ENCODE data around the gene ERBB4. TPM values are rescaled to one million over a fixed set of nuclear protein-coding genes. Genes with fewer than 3 reads are reported as not detected.

The ERBB4 gene
- total and polyA plus RNA-seq, 10 of the 15 experiments (the other 5 are each of a cell fraction or from before 2014, with no cell fraction given): under 0.01 to 0.23 (median 0.01) TPM; not detected in 4

DNA sequence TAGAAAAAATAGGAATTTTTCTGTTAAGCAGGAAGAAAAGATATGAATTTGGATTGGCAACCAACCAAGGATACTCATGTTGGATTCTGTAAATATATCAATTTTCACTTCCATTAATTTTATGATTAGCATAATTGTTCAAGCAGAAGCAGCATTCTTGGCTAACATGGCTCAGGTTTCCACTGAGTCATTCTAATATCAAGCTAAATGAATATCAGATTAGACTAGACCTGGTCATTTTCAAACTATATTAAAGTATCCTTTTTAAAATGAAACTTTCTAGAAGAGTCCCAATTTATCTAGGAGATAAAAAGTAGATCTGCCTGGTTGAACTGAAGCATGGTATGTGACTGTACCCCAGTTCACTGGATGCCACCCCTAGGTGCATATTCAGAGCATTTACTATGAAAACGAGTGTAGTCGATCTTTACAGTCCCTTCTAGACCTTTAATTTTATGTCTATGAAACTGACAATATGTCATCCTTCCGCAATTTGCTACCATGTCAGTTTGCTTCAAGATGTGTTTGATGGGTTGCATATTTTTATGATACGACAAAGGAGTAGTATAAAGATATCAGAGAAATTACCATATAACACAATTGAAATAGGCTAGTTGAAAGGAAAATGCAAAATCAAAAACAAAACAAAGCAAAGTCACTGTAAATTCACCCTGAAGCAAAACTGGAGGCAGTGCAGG lies 704.9 kb downstream of the ERBB4 start:
- Histone ChIP-seq H3K27ac (ENCODE audit: control insufficient read depth, insufficient read depth) (no peak overlapping the region), H3K9ac (ENCODE audit: control insufficient read depth, insufficient read depth, low read length) (no peak overlapping the region), H2AFZ (ENCODE audit: control insufficient read depth, low read depth, low read length) (no peak overlapping the region), H3K4me3 (no peak overlapping the region), H3K79me2 (ENCODE audit: control insufficient read depth, insufficient read depth, low read length) (no peaks in the 10 kb centered on the region), H3K4me1 (ENCODE audit: control insufficient read depth, insufficient read depth, low read length) (no peaks in the 10 kb centered on the region), H3K9me3 (replicated peaks; ENCODE audit: control insufficient read depth, insufficient read depth, low read length) (no peaks in the 10 kb centered on the region), H3K36me3 (ENCODE audit: control insufficient read depth in 2 of 2, insufficient read depth in 2 of 2, low read length in 1 of 2) (no peaks in the 10 kb centered on the region), H3K4me2 (ENCODE audit: control insufficient read depth, insufficient read depth) (no peak overlapping the region), H4K20me1 (ENCODE audit: control insufficient read depth, insufficient read depth) (no peaks in the 10 kb centered on the region), H3K27me3 (replicated peaks in 1 of 2; ENCODE audit: control insufficient read depth in 2 of 2, insufficient read depth in 2 of 2, low read length in 1 of 2) (no peaks in the 10 kb centered on the region)
- intact Hi-C loops (cut with micrococcal nuclease; ENCODE audit: unreplicated experiment) (no loop called here), in situ Hi-C loops (cut with MboI) (no loop called here)
- CTCF ChIA-PET: no interaction called here
- RAD21 ChIA-PET (ENCODE audit: unreplicated experiment): no interaction called here
- no peak for ATAC-seq
- no peak for FAIRE-seq
- BruUV-seq (replicated peaks): no TSS peak
- 19% methylated on average over 4 of the region's 4 CpGs for WGBS (ENCODE audit: insufficient coverage, insufficient replicate concordance, low lambda C conversion rate, missing lambda C conversion rate)
- TF ChIP-seq STAT1 (conservative IDR thresholded peaks at IDR 0.05) (no peak), ZNF384 (IDR thresholded peaks at IDR 0.05; ENCODE audit: borderline replicate concordance, low read depth, low read length) (no peak), RCOR1 (conservative IDR thresholded peaks at IDR 0.05; ENCODE audit: low read depth, low read length) (no peak), SREBF1 (IDR thresholded peaks at IDR 0.05; ENCODE audit: low read length) (no peak), EP300 (IDR thresholded peaks at IDR 0.05; ENCODE audit: borderline replicate concordance in 1 of 2, control insufficient read depth in 1 of 2, low read depth in 2 of 2, low read length in 2 of 2) (no peak), NR2F1 (conservative IDR thresholded peaks at IDR 0.05) (no peak)
- TF ChIP-seq, protein P1, sequence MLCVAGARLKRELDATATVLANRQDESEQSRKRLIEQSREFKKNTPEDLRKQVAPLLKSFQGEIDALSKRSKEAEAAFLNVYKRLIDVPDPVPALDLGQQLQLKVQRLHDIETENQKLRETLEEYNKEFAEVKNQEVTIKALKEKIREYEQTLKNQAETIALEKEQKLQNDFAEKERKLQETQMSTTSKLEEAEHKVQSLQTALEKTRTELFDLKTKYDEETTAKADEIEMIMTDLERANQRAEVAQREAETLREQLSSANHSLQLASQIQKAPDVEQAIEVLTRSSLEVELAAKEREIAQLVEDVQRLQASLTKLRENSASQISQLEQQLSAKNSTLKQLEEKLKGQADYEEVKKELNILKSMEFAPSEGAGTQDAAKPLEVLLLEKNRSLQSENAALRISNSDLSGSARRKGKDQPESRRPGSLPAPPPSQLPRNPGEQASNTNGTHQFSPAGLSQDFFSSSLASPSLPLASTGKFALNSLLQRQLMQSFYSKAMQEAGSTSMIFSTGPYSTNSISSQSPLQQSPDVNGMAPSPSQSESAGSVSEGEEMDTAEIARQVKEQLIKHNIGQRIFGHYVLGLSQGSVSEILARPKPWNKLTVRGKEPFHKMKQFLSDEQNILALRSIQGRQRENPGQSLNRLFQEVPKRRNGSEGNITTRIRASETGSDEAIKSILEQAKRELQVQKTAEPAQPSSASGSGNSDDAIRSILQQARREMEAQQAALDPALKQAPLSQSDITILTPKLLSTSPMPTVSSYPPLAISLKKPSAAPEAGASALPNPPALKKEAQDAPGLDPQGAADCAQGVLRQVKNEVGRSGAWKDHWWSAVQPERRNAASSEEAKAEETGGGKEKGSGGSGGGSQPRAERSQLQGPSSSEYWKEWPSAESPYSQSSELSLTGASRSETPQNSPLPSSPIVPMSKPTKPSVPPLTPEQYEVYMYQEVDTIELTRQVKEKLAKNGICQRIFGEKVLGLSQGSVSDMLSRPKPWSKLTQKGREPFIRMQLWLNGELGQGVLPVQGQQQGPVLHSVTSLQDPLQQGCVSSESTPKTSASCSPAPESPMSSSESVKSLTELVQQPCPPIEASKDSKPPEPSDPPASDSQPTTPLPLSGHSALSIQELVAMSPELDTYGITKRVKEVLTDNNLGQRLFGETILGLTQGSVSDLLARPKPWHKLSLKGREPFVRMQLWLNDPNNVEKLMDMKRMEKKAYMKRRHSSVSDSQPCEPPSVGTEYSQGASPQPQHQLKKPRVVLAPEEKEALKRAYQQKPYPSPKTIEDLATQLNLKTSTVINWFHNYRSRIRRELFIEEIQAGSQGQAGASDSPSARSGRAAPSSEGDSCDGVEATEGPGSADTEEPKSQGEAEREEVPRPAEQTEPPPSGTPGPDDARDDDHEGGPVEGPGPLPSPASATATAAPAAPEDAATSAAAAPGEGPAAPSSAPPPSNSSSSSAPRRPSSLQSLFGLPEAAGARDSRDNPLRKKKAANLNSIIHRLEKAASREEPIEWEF (IDR thresholded peaks at IDR 0.05; ENCODE audit: insufficient replicate concordance, low read depth, low read length): no peak
- TF ChIP-seq, protein P2, sequence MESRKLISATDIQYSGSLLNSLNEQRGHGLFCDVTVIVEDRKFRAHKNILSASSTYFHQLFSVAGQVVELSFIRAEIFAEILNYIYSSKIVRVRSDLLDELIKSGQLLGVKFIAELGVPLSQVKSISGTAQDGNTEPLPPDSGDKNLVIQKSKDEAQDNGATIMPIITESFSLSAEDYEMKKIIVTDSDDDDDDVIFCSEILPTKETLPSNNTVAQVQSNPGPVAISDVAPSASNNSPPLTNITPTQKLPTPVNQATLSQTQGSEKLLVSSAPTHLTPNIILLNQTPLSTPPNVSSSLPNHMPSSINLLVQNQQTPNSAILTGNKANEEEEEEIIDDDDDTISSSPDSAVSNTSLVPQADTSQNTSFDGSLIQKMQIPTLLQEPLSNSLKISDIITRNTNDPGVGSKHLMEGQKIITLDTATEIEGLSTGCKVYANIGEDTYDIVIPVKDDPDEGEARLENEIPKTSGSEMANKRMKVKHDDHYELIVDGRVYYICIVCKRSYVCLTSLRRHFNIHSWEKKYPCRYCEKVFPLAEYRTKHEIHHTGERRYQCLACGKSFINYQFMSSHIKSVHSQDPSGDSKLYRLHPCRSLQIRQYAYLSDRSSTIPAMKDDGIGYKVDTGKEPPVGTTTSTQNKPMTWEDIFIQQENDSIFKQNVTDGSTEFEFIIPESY (IDR thresholded peaks at IDR 0.05): no peak
- TF ChIP-seq, protein P3, sequence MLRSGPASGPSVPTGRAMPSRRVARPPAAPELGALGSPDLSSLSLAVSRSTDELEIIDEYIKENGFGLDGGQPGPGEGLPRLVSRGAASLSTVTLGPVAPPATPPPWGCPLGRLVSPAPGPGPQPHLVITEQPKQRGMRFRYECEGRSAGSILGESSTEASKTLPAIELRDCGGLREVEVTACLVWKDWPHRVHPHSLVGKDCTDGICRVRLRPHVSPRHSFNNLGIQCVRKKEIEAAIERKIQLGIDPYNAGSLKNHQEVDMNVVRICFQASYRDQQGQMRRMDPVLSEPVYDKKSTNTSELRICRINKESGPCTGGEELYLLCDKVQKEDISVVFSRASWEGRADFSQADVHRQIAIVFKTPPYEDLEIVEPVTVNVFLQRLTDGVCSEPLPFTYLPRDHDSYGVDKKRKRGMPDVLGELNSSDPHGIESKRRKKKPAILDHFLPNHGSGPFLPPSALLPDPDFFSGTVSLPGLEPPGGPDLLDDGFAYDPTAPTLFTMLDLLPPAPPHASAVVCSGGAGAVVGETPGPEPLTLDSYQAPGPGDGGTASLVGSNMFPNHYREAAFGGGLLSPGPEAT (IDR thresholded peaks at IDR 0.05; ENCODE audit: low read depth): no peak
- DNase-seq (ENCODE audit: low read depth, low spot score): no peak
- SMC1A ChIA-PET (ENCODE audit: uncharacterized antibody, unreplicated experiment): no interaction called here
- POLR2A ChIA-PET: no interaction called here
